Measurements from ENCODE around the gene OR2T6. TPM values are rescaled to one million over a fixed set of nuclear protein-coding genes. Genes with fewer than 3 reads are reported as not detected.
"Not testable (repeated sequence)": the region's sequence is repeated elsewhere in the genome, so short reads cannot be mapped to it uniquely, and the experiment has no call there.

Gene OR2T6
- total and polyA plus RNA-seq, 5 donors = not detected

- no peak for DNase-seq
- intact Hi-C loops (cut with DNase I) = no loop called here
- H3K27me3 ChIP-seq (ENCODE audit: control insufficient read depth, insufficient read depth) = no peaks in the 10 kb centered on the region
- ATAC-seq = no peak
- no peak overlapping the region for H3K27ac ChIP-seq (ENCODE audit: low read length)
- no peaks in the 10 kb centered on the region for H3K4me1 ChIP-seq (ENCODE audit: control insufficient read depth, insufficient read depth, low read length)
- 39% methylated on average over 2 of the region's 2 CpGs for WGBS
- no peak overlapping the region for H3K4me3 ChIP-seq (ENCODE audit: low read length)
- no peaks in the 10 kb centered on the region for H3K9me3 ChIP-seq (ENCODE audit: control insufficient read depth, low read length)
Observed at GRCh38 chr1:248393050-248393449, 17.5 kb downstream of the OR2T6 start.

- 61% methylated on average over 3 of the region's 3 CpGs for WGBS
- no peaks in the 10 kb centered on the region for H3K4me1 ChIP-seq (ENCODE audit: control insufficient read depth, insufficient read depth, low read length)
- H3K4me3 ChIP-seq (ENCODE audit: low read length) = no peak within 1 kb of the TSS
- no peaks in the 10 kb centered on the region for H3K9me3 ChIP-seq (ENCODE audit: control insufficient read depth, low read length)
- no peak within 1 kb of the TSS for H3K27ac ChIP-seq (ENCODE audit: low read length)
- ATAC-seq = no peak
- intact Hi-C loops (cut with DNase I) = no loop called here
- H3K27me3 ChIP-seq (ENCODE audit: control insufficient read depth, insufficient read depth) = no peaks in the 10 kb centered on the region
- no peak for DNase-seq
Observed at GRCh38 chr1:248402748-248403147, 27.2 kb downstream of the OR2T6 start, which contains the start of gene OR2T1. Gene OR2T1 (plus strand): TSS chr1:248403048. CDS start chr1:248406148, 3,100 bp downstream.

- H3K4me1 ChIP-seq (ENCODE audit: control insufficient read depth, insufficient read depth, low read length) = no peaks in the 10 kb centered on the region
- intact Hi-C loops (cut with DNase I) = no loop called here
- WGBS = 90% methylated on average over 6 of the region's 6 CpGs
- no peak overlapping the region for H3K4me3 ChIP-seq (ENCODE audit: low read length)
- no peaks in the 10 kb centered on the region for H3K9me3 ChIP-seq (ENCODE audit: control insufficient read depth, low read length)
- ATAC-seq = no peak
- DNase-seq = no peak
- no peak overlapping the region for H3K27ac ChIP-seq (ENCODE audit: low read length)
- no peaks in the 10 kb centered on the region for H3K27me3 ChIP-seq (ENCODE audit: control insufficient read depth, insufficient read depth)
Observed at GRCh38 chr1:248404024-248404423, 28.5 kb downstream of the OR2T6 start.

GRCh38 chr1:248406721-248407692 lies 31.5 kb downstream of the OR2T6 start:
- no peaks in the 10 kb centered on the region for H3K27me3 ChIP-seq (ENCODE audit: control insufficient read depth, insufficient read depth)
- no peaks in the 10 kb centered on the region for H3K9me3 ChIP-seq (ENCODE audit: control insufficient read depth, low read length)
- no peak overlapping the region for H3K27ac ChIP-seq (ENCODE audit: low read length)
- H3K4me3 ChIP-seq (ENCODE audit: low read length) = no peak overlapping the region
- DNase-seq = no peak
- H3K4me1 ChIP-seq (ENCODE audit: control insufficient read depth, insufficient read depth, low read length) = no peaks in the 10 kb centered on the region
- intact Hi-C loops (cut with DNase I) = no loop called here
- WGBS = 60% methylated on average over 8 of the region's 8 CpGs
- no peak for ATAC-seq

- H3K27me3 ChIP-seq (ENCODE audit: control insufficient read depth, insufficient read depth) = no peaks in the 10 kb centered on the region
- H3K4me3 ChIP-seq (ENCODE audit: low read length) = no peak overlapping the region
- ATAC-seq = no peak
- WGBS = 43% methylated on average over 3 of the region's 3 CpGs
- no peak for DNase-seq
- H3K9me3 ChIP-seq (ENCODE audit: control insufficient read depth, low read length) = no peaks in the 10 kb centered on the region
- intact Hi-C loops (cut with DNase I) = no loop called here
- no peaks in the 10 kb centered on the region for H3K4me1 ChIP-seq (ENCODE audit: control insufficient read depth, insufficient read depth, low read length)
- no peak overlapping the region for H3K27ac ChIP-seq (ENCODE audit: low read length)
Observed at GRCh38 chr1:248416226-248416625, 40.7 kb downstream of the OR2T6 start.

- intact Hi-C loops (cut with DNase I) = no loop called here
- WGBS = 64% methylated on average over 2 of the region's 2 CpGs
Observed at GRCh38 chr1:248417854-248418253, 42.3 kb downstream of the OR2T6 start.

GRCh38 chr1:248421384-248421783 lies 45.8 kb downstream of the OR2T6 start:
- 9% methylated on average over 1 of the region's 1 CpG for WGBS
- ATAC-seq = no peak
- Histone ChIP-seq H3K27me3 (ENCODE audit: control insufficient read depth, insufficient read depth) (no peaks in the 10 kb centered on the region), H3K9me3 (ENCODE audit: control insufficient read depth, low read length) (no peaks in the 10 kb centered on the region), H3K4me3 (ENCODE audit: low read length) (no peak overlapping the region), H3K4me1 (ENCODE audit: control insufficient read depth, insufficient read depth, low read length) (no peaks in the 10 kb centered on the region), H3K27ac (ENCODE audit: low read length) (no peak overlapping the region)
- intact Hi-C loops (cut with DNase I) = no loop called here
- DNase-seq = no peak

More at GRCh38 chr1:248417854-248418253, 42.3 kb downstream of the OR2T6 start:
- DNase-seq (no peak), ATAC-seq (no peak)
- no peaks in the 10 kb centered on the region for H3K4me1 ChIP-seq (ENCODE audit: control insufficient read depth, insufficient read depth, low read length)
- no peaks in the 10 kb centered on the region for H3K27me3 ChIP-seq (ENCODE audit: control insufficient read depth, insufficient read depth)
- H3K9me3 ChIP-seq (ENCODE audit: control insufficient read depth, low read length) = no peaks in the 10 kb centered on the region
- no peak overlapping the region for H3K4me3 ChIP-seq (ENCODE audit: low read length)
- no peak overlapping the region for H3K27ac ChIP-seq (ENCODE audit: low read length)

- DNase-seq; H3K27ac ChIP-seq (ENCODE audit: low read length); H3K4me1 ChIP-seq (ENCODE audit: control insufficient read depth, insufficient read depth, low read length); ATAC-seq; H3K27me3 ChIP-seq (ENCODE audit: control insufficient read depth, insufficient read depth); H3K4me3 ChIP-seq (ENCODE audit: low read length); intact Hi-C loops (cut with DNase I); H3K9me3 ChIP-seq (ENCODE audit: control insufficient read depth, low read length): not testable (repeated sequence)
- 49% methylated on average over 3 of the region's 3 CpGs for WGBS
Observed at GRCh38 chr1:248427526-248428191, 52.1 kb downstream of the OR2T6 start.

- 77% methylated on average over 3 of the region's 3 CpGs for WGBS
- H3K4me1 ChIP-seq (ENCODE audit: control insufficient read depth, insufficient read depth, low read length); ATAC-seq; H3K27ac ChIP-seq (ENCODE audit: low read length); H3K4me3 ChIP-seq (ENCODE audit: low read length); DNase-seq; H3K27me3 ChIP-seq (ENCODE audit: control insufficient read depth, insufficient read depth); intact Hi-C loops (cut with DNase I); H3K9me3 ChIP-seq (ENCODE audit: control insufficient read depth, low read length): not testable (repeated sequence)
Observed at GRCh38 chr1:248428192-248428533, 52.6 kb downstream of the OR2T6 start.

GRCh38 chr1:248431683-248432082 lies 56.1 kb downstream of the OR2T6 start:
- intact Hi-C loops (cut with DNase I); DNase-seq; H3K4me3 ChIP-seq (ENCODE audit: low read length); ATAC-seq; H3K9me3 ChIP-seq (ENCODE audit: control insufficient read depth, low read length); H3K4me1 ChIP-seq (ENCODE audit: control insufficient read depth, insufficient read depth, low read length); H3K27ac ChIP-seq (ENCODE audit: low read length); H3K27me3 ChIP-seq (ENCODE audit: control insufficient read depth, insufficient read depth): not testable (repeated sequence)
- 63% methylated on average over 11 of the region's 11 CpGs for whole genome bisulfite sequencing

- H3K9me3 ChIP-seq (ENCODE audit: control insufficient read depth, low read length); intact Hi-C loops (cut with DNase I); H3K4me3 ChIP-seq (ENCODE audit: low read length); H3K27me3 ChIP-seq (ENCODE audit: control insufficient read depth, insufficient read depth); ATAC-seq; H3K27ac ChIP-seq (ENCODE audit: low read length); H3K4me1 ChIP-seq (ENCODE audit: control insufficient read depth, insufficient read depth, low read length); DNase-seq: not testable (repeated sequence)
- WGBS = 50% methylated on average over 4 of the region's 4 CpGs
Observed at GRCh38 chr1:248432201-248432600, 56.7 kb downstream of the OR2T6 start.
